Endothelial cell of umbilical vein (primary cell): Measurements from ENCODE around the gene DLX1. TPM values are rescaled to one million over a fixed set of nuclear protein-coding genes. Genes with fewer than 3 reads are reported as not detected.

Experiments used
- BruUV-seq: library from RNA; stranded (reverse); fragments of 400-500 nt; replicated peaks from 2 replicates; lab custom pipeline; 2021; lab: Mats Ljungman, UMichigan
- CTCF ChIA-PET: fragments of 300-600, 350-600 bp; sonication (Branson Sonifier 250); formaldehyde crosslinking; loops from one replicate; lab custom pipeline; 2021; ENCODE audit warnings: antibody characterized with exemption, inconsistent platforms; lab: Charles Lee
- POLR2A ChIA-PET: fragments of 300-600, 350-600 bp; sonication (Branson Sonifier 250); formaldehyde crosslinking; loops from one replicate; lab custom pipeline; 2021; ENCODE audit warnings: antibody characterized with exemption, inconsistent platforms; lab: Charles Lee
- DNase-seq: peaks from one replicate; pipeline ENCODE4 v3.0.0-alpha.2; 2011; ENCODE audit warnings: low read depth, low spot score
- FAIRE-seq: peaks from 2 replicates; lab custom pipeline; 2011; peaks lifted over from hg19 to GRCh38; lab: Jason Lieb, UNC
- H2AFZ ChIP-seq: 2 replicates; pipeline ENCODE4 v1.6.0; 2012; ENCODE audit warnings: low read depth, low read length, control low read depth, inconsistent platforms
- H3K27ac ChIP-seq: 2 replicates; pipeline ENCODE4 v1.5.1; 2011; ENCODE audit warnings: low read depth, mild to moderate bottlenecking, control low read depth, low read length, moderate library complexity; ENCODE audit not compliant: insufficient read depth
- H3K27me3 ChIP-seq, 2 experiments: 2 replicates each; pipeline versions ENCODE4 v1.6.0 to v1.6.1; 2011; ENCODE audit warnings: low read length in 2 of 2, mixed read lengths in 1 of 2; ENCODE audit not compliant: control insufficient read depth in 2 of 2, insufficient read depth in 2 of 2
- H3K36me3 ChIP-seq, 2 experiments: 2 replicates in 1 of 2; 3 replicates in 1 of 2; pipeline ENCODE4 v1.5.1; 2011; ENCODE audit warnings: low read length in 2 of 2, mild to moderate bottlenecking in 1 of 2, moderate library complexity in 1 of 2; ENCODE audit not compliant: control insufficient read depth in 2 of 2, insufficient read depth in 2 of 2; ENCODE audit errors: extremely low read depth in 1 of 2
- H3K4me1 ChIP-seq: 3 replicates; pipeline ENCODE4 v1.5.1; 2011; ENCODE audit warnings: mild to moderate bottlenecking, low read length; ENCODE audit not compliant: control insufficient read depth, insufficient read depth; ENCODE audit errors: extremely low read depth
- H3K4me2 ChIP-seq: 2 replicates; pipeline ENCODE4 v1.6.1; 2011; ENCODE audit warnings: low read length, control low read depth, mixed read lengths; ENCODE audit not compliant: insufficient read depth
- H3K4me3 ChIP-seq, 3 experiments: fragments of 200-600 bp in 1 of 3; sonication (generic), shearing (Covaris generic) in 1 of 3; replicated peaks in 1 of 3; 2 replicates each; pipeline ENCODE4 v1.5.1; 2011 to 2016; ENCODE audit warnings: control low read depth in 3 of 3, low read length in 3 of 3, mild to moderate bottlenecking in 2 of 3, inconsistent platforms in 1 of 3, low read depth in 1 of 3, moderate library complexity in 1 of 3; ENCODE audit not compliant: insufficient read depth in 1 of 3
- H3K79me2 ChIP-seq: 2 replicates; pipeline ENCODE4 v1.6.0; 2012; ENCODE audit warnings: low read length, inconsistent platforms; ENCODE audit not compliant: control insufficient read depth, insufficient read depth
- H3K9ac ChIP-seq: replicated peaks from 2 replicates; pipeline ENCODE3; 2011; ENCODE audit warnings: low read length, control low read depth; ENCODE audit not compliant: insufficient read depth; ENCODE audit errors: extremely low read depth
- H3K9me1 ChIP-seq: replicated peaks from 3 replicates; pipeline ENCODE4 v1.6.0; 2011; ENCODE audit warnings: mild to moderate bottlenecking, low read length; ENCODE audit not compliant: control insufficient read depth, insufficient read depth; ENCODE audit errors: extremely low read depth
- H3K9me3 ChIP-seq: replicated peaks from 2 replicates; pipeline ENCODE4 v1.5.1; 2012; ENCODE audit warnings: low read length, inconsistent platforms; ENCODE audit not compliant: control insufficient read depth, insufficient read depth
- H4K20me1 ChIP-seq: replicated peaks from 2 replicates; pipeline ENCODE3; 2011; ENCODE audit warnings: mild to moderate bottlenecking, low read length; ENCODE audit not compliant: control insufficient read depth, insufficient read depth; ENCODE audit errors: extremely low read depth
- EZH2 ChIP-seq: IDR thresholded peaks from 2 replicates; pipeline ENCODE4 v1.6.1; 2012; ENCODE audit warnings: borderline replicate concordance, low read depth, mild to moderate bottlenecking, moderate library complexity, low read length, inconsistent platforms; ENCODE audit not compliant: severe bottlenecking
- FOS ChIP-seq: IDR thresholded peaks from 2 replicates; pipeline ENCODE4 v1.6.1; 2011; ENCODE audit warnings: mild to moderate bottlenecking, low read length, moderate library complexity, borderline replicate concordance; ENCODE audit not compliant: insufficient read depth
- GATA2 ChIP-seq: IDR thresholded peaks from 2 replicates; pipeline ENCODE4 v1.7.0; 2011; ENCODE audit warnings: low read depth, mild to moderate bottlenecking, moderate library complexity, mixed read lengths, low read length; ENCODE audit not compliant: insufficient read length, insufficient read depth
- JUN ChIP-seq: IDR thresholded peaks from 2 replicates; pipeline ENCODE4 v1.6.1; 2011; ENCODE audit warnings: borderline replicate concordance, low read depth; ENCODE audit not compliant: insufficient read length, insufficient read depth
- MYC ChIP-seq: IDR thresholded peaks from one replicate; pipeline ENCODE4 v1.6.1; 2011; ENCODE audit warnings: mild to moderate bottlenecking, low read depth, low read length
- POLR2A ChIP-seq: IDR thresholded peaks from 2 replicates; pipeline ENCODE4 v1.6.1; 2012; ENCODE audit warnings: low read depth, mild to moderate bottlenecking, control low read depth, low read length
- POLR2AphosphoS5 ChIP-seq: IDR thresholded peaks from 2 replicates; pipeline ENCODE4 v1.6.1; 2012; ENCODE audit warnings: low read depth, mild to moderate bottlenecking, control low read depth, low read length, moderate library complexity; ENCODE audit not compliant: insufficient read depth
- dilution Hi-C: fragments of 300-500 bp; cut with MboI; formaldehyde crosslinking; loops from one replicate; pipeline ENCODE4 v1.15.0; 2019; ENCODE audit warnings: low sequenced_read_pairs; ENCODE audit not compliant: extremely low pct_ligation_motif_present
- intact Hi-C: fragments of 100-400 bp; cut with micrococcal nuclease; formaldehyde crosslinking; loops from one replicate; pipeline ENCODE4 v1.10.0; 2022
- polyA plus RNA-seq, 4 experiments: library from polyadenylated mRNA; depleted of rRNA in 3 of 4; stranded (reverse) in 3 of 4; unstranded in 1 of 4; fragments of >200 nt; gene quantifications; 2 replicates each; pipeline versions ENCODE4 v1.2.1 to v1.2.3, GENCODE V29; 2011 to 2012; ENCODE audit warnings: missing spikeins in 1 of 4
- total RNA-seq: library from RNA; stranded (reverse); gene quantifications from 2 replicates; pipeline ENCODE4 v1.2.3, GENCODE V29; 2021
- TF ChIP-seq, protein P1 (sequence below), 2 donors: IDR thresholded peaks; 1 replicate in 1 of 2; 2 replicates in 1 of 2; pipeline ENCODE4 v1.5.1; 2011; ENCODE audit warnings: low read length in 2 of 2, mild to moderate bottlenecking in 2 of 2, moderate library complexity in 2 of 2, control low read depth in 1 of 2, inconsistent platforms in 1 of 2, low read depth in 1 of 2; ENCODE audit not compliant: insufficient read depth in 1 of 2; ENCODE audit errors: extremely low read depth in 1 of 2
- TF ChIP-seq, protein P2 (sequence below): IDR thresholded peaks from 2 replicates; pipeline ENCODE4 v1.6.1; 2011; ENCODE audit not compliant: insufficient read depth, insufficient read length

The DLX1 gene
- total and polyA plus RNA-seq, 2 donors (not counting 3 experiments of a cell fraction or from before 2014, with no cell fraction given), result 0.12 TPM; not detected in 1

DNA sequence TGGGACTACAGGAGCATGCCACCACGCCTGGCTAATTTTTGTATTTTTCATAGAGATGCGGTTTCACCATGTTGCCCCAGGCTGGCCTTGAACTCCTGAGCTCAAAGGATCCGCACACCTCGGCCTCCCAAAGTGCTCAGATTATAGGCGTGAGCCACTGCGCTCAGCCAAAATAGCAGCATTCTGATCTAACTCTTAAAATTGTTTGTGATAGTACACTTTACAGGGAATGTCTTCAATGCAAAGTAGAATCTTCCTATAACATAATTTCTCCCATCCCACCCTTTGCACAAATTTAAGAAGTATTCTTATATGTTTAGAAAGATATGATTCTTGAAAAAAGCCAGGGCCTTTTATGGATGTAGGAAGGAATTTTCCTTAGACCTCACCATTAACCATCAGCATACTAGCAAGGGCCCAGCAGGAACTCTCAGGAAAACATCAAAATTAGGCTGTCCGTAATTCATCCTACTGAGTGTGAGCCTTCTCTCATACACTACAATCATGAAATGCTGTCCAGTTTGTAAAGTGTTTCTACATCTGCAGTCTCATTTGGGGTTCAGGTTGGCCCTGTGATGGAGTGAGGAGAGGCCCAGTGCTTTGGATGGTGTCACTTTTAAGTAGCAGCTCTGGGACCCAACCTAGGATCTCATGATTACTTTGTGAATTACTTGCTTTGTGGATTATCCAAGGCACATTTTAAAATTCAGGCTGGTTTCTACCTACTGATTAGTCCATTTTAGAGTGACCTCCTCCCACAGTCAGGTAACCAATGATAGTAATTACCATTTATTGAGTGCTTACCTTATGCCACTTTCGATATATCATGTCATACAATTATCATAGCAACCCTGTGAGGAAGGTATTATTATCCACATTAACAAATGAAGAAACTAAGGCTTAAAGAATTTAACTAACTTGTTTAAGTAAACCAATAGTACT lies 37.5 kb upstream of the DLX1 start:
- H3K4me1 ChIP-seq, result peaks cover 10% of the 10 kb centered on the region
- CTCF ChIA-PET, result interaction anchor here (1.0 to 3.2 kb wide), 2 partner anchors 10 to 342 kb away, joined by 3 to 9 read pairs; no protein-coding TSS in a partner anchor

More for the DNA sequence above, 37.5 kb upstream of the DLX1 start:
- DNase-seq (no peak), FAIRE-seq (no peak)
- dilution Hi-C loops, result no loop called here
- H3K4me2 ChIP-seq, result no peak overlapping the region
- no peaks in the 10 kb centered on the region for H3K9me3 ChIP-seq
- POLR2A ChIA-PET, result no interaction called here
- H3K4me3 ChIP-seq, result no peak overlapping the region
- no peaks in the 10 kb centered on the region for H3K27me3 ChIP-seq
- no peaks in the 10 kb centered on the region for H3K9me1 ChIP-seq
- no peaks in the 10 kb centered on the region for H3K79me2 ChIP-seq
- H4K20me1 ChIP-seq, result no peaks in the 10 kb centered on the region
- no TSS peak for BruUV-seq
- intact Hi-C loops, result no loop called here
- no peaks in the 10 kb centered on the region for H3K36me3 ChIP-seq
- H3K27ac ChIP-seq, result no peak overlapping the region
- no peak for TF ChIP-seq MYC
- TF ChIP-seq, protein P1, sequence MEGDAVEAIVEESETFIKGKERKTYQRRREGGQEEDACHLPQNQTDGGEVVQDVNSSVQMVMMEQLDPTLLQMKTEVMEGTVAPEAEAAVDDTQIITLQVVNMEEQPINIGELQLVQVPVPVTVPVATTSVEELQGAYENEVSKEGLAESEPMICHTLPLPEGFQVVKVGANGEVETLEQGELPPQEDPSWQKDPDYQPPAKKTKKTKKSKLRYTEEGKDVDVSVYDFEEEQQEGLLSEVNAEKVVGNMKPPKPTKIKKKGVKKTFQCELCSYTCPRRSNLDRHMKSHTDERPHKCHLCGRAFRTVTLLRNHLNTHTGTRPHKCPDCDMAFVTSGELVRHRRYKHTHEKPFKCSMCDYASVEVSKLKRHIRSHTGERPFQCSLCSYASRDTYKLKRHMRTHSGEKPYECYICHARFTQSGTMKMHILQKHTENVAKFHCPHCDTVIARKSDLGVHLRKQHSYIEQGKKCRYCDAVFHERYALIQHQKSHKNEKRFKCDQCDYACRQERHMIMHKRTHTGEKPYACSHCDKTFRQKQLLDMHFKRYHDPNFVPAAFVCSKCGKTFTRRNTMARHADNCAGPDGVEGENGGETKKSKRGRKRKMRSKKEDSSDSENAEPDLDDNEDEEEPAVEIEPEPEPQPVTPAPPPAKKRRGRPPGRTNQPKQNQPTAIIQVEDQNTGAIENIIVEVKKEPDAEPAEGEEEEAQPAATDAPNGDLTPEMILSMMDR (IDR thresholded peaks at IDR 0.05; ENCODE audit: extremely low read depth in 1 of 2, insufficient read depth in 1 of 2, low read depth in 1 of 2, low read length in 2 of 2), result no peak
- TF ChIP-seq POLR2A, result no peak
- TF ChIP-seq FOS, result no peak
- no peak for TF ChIP-seq JUN
- TF ChIP-seq EZH2, result no peak
- TF ChIP-seq, protein P2, sequence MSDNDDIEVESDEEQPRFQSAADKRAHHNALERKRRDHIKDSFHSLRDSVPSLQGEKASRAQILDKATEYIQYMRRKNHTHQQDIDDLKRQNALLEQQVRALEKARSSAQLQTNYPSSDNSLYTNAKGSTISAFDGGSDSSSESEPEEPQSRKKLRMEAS, result no peak
- TF ChIP-seq GATA2, result no peak
- no peak for TF ChIP-seq POLR2AphosphoS5
- no peak overlapping the region for H2AFZ ChIP-seq
- no peak overlapping the region for H3K9ac ChIP-seq
